Measurements from ENCODE around the gene PAFAH1B1.
"Not testable (repeated sequence)": the region's sequence is repeated elsewhere in the genome, so short reads cannot be mapped to it uniquely, and the experiment has no call there.

GRCh38 chr17:2659337-2659736, 65.9 kb downstream of the PAFAH1B1 start:
- TF ChIP-seq, protein P1, sequence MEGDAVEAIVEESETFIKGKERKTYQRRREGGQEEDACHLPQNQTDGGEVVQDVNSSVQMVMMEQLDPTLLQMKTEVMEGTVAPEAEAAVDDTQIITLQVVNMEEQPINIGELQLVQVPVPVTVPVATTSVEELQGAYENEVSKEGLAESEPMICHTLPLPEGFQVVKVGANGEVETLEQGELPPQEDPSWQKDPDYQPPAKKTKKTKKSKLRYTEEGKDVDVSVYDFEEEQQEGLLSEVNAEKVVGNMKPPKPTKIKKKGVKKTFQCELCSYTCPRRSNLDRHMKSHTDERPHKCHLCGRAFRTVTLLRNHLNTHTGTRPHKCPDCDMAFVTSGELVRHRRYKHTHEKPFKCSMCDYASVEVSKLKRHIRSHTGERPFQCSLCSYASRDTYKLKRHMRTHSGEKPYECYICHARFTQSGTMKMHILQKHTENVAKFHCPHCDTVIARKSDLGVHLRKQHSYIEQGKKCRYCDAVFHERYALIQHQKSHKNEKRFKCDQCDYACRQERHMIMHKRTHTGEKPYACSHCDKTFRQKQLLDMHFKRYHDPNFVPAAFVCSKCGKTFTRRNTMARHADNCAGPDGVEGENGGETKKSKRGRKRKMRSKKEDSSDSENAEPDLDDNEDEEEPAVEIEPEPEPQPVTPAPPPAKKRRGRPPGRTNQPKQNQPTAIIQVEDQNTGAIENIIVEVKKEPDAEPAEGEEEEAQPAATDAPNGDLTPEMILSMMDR (IDR thresholded peaks at IDR 0.05; ENCODE audit: low read depth, low read length, poor library complexity, severe bottlenecking): not testable (repeated sequence)
- TF ChIP-seq EZH2phosphoT487 (IDR thresholded peaks at IDR 0.05; ENCODE audit: borderline replicate concordance, low read length): not testable (repeated sequence)

All from DOHH2 (cell line).